Measurements from ENCODE around the gene AP3S1. TPM values are rescaled to one million over a fixed set of nuclear protein-coding genes. Genes with fewer than 3 reads are reported as not detected.

Gene AP3S1
- total RNA-seq, 1 experiment from 2014 or later: 60.8 TPM

Other genes with a start within 250 kb of the AP3S1 start
- gene TICAM2, start 239.5 kb upstream of the AP3S1 start, total RNA-seq (2021): 0.66 to 1.0 TPM in 2 of 3 replicates, not detected in the other
- 81.3 to 86.5 TPM (median 84.9 TPM) in 3 replicates for gene TMED7, start 215.9 kb upstream of the AP3S1 start, total RNA-seq (2021)
- gene CDO1, start 25.3 kb upstream of the AP3S1 start, total RNA-seq (2021): 13.2 to 22.7 TPM (median 20.0 TPM) in 3 replicates
- 38.3 to 40.1 TPM (median 39.9 TPM) in 3 replicates for gene ATG12, start 370 bp upstream of the AP3S1 start, total RNA-seq (2021)
- 0.13 to 0.32 TPM (median 0.27 TPM) in 3 replicates for gene LVRN, start 120.5 kb downstream of the AP3S1 start, total RNA-seq (2021)
- not detected in 3 replicates for gene ARL14EPL, start 190.5 kb downstream of the AP3S1 start, total RNA-seq (2021)
- 34.5 to 49.0 TPM (median 44.8 TPM) in 3 replicates for gene COMMD10, start 243.1 kb downstream of the AP3S1 start, total RNA-seq (2021)

Measured in WTC11 (cell line).